Measurements from ENCODE around the gene PDX1. TPM values are rescaled to one million over a fixed set of nuclear protein-coding genes. Genes with fewer than 3 reads are reported as not detected.

The PDX1 gene
- total RNA-seq, 1 donor from 2014 or later: not detected

DNA sequence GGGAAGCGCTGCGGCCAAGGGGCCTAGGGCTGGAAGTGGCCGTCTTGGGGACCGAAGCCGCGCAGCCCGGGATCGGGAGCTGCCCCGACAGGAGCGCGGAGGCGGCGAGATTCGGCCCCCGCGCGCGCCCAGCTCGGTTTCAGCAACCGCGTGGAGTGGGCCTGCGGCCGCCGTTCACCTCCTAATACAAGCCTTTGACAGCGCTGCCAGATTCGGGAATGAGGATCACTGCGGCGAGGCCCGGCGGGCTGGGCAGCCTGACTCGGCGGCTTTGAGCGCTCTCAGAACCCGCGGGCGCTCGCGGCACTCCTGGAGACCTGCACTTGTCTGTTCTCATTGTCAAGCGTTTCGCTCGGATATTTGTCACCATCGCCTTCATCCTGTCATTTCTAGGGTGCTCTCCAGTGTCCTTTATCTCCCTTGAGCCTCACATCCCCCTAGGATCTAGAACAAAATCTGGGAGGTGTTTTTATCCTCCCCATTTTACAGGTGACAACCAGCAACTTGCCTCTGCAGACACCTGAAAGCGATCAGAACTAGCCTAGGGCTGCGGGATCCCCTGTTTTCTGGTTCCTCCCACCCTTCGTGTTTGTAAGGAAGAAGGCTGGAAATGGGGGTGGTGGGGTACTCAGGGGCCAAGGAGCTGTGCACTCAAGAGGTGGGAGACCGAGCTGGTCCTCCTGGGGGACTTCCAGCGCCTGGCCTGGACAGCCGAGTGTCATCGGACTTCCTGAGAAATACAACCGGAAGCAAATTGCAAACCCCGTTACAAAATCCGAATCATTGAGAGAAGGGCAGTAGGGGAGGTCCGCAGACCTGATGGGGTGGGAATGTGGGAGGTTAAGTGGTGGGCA, 50.8 kb downstream of the PDX1 start:
- Mint-ChIP-seq H3K36me3 (no peaks in the 10 kb centered on the region), H3K27ac (no peak overlapping the region), H3K9me3 (no peaks in the 10 kb centered on the region), H3K4me1 (peaks cover 27% of the 10 kb centered on the region), H3K27me3 (ENCODE audit: low read depth) (peaks cover 100% of the 10 kb centered on the region), H3K4me3 (no peak overlapping the region)
- no peak for DNase-seq (ENCODE audit: low spot score in 2 of 2, unreplicated experiment in 2 of 2)
- TF ChIP-seq, protein P1, sequence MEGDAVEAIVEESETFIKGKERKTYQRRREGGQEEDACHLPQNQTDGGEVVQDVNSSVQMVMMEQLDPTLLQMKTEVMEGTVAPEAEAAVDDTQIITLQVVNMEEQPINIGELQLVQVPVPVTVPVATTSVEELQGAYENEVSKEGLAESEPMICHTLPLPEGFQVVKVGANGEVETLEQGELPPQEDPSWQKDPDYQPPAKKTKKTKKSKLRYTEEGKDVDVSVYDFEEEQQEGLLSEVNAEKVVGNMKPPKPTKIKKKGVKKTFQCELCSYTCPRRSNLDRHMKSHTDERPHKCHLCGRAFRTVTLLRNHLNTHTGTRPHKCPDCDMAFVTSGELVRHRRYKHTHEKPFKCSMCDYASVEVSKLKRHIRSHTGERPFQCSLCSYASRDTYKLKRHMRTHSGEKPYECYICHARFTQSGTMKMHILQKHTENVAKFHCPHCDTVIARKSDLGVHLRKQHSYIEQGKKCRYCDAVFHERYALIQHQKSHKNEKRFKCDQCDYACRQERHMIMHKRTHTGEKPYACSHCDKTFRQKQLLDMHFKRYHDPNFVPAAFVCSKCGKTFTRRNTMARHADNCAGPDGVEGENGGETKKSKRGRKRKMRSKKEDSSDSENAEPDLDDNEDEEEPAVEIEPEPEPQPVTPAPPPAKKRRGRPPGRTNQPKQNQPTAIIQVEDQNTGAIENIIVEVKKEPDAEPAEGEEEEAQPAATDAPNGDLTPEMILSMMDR (IDR thresholded peaks at IDR 0.05; ENCODE audit: unreplicated experiment): no peak

DNA sequence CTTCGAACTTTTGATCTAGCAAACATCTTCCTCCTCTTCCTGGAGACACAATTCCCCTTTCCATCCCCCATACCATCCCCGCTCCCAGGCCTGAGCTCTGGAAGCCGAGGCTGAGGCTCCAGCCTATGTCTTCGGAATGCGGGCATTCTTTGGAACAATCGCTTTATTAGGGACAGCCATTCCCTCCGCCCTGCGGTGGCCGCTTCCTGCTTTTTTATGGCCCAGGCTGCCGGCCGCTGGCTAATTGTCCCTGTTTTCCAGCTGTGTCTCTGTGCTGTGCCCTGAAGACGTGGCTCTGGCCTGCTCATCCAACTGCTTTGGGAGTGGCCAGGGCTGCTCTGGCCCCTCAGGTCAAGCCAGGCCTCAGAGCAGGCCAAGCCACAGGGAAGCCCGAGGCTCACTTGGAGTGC, 51.4 kb downstream of the PDX1 start:
- DNase-seq (ENCODE audit: low spot score in 2 of 2, unreplicated experiment in 2 of 2): no peak
- H3K4me3 Mint-ChIP-seq: no peak overlapping the region
- H3K4me1 Mint-ChIP-seq: peaks cover 24% of the 10 kb centered on the region
- H3K9me3 Mint-ChIP-seq: no peaks in the 10 kb centered on the region
- H3K27ac Mint-ChIP-seq: no peak overlapping the region
- peaks cover 100% of the 10 kb centered on the region for H3K27me3 Mint-ChIP-seq (ENCODE audit: low read depth)
- TF ChIP-seq, protein P1 (IDR thresholded peaks at IDR 0.05; ENCODE audit: unreplicated experiment): no peak
- H3K36me3 Mint-ChIP-seq: no peaks in the 10 kb centered on the region

DNA sequence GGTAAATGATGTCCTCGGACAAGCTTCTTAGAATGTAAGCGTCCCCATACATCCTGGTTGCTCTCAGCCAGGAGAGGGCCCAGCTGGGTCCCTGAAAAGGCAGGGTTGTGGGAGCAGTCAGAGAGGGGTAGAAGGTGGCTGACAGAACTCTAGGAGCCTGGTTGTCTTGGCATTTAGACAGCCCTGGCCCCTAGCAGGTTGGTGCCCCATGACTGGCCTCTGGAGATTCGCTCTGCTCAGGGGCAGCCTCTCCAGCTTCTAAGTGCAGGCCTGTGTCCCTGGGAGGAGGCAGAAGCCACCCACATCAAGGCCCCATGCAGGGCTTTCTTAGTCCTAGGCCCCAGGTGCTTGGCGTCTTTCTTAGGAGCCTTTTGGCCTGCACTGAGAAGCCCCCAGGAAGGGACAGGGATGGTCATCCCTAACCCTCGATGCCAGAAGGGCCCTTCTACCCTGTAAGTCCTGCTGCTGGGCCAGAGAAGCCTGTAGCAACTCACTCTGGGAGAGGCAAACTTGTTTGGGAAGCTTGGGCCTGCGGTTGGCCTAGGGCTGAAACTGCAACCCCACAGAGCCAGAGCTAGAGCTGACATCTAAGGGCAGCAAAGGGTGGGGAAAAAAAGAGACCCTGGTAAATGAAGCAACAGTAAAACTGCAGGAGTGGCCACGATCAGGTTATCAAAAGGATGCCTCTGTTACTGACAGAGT, 52.1 kb downstream of the PDX1 start:
- no peaks in the 10 kb centered on the region for H3K9me3 Mint-ChIP-seq
- H3K36me3 Mint-ChIP-seq: no peaks in the 10 kb centered on the region
- peaks cover 20% of the 10 kb centered on the region for H3K4me1 Mint-ChIP-seq
- no peak overlapping the region for H3K27ac Mint-ChIP-seq
- no peak overlapping the region for H3K4me3 Mint-ChIP-seq
- TF ChIP-seq, protein P1 (IDR thresholded peaks at IDR 0.05; ENCODE audit: unreplicated experiment): no peak
- peaks cover 100% of the 10 kb centered on the region for H3K27me3 Mint-ChIP-seq (ENCODE audit: low read depth)
- no peak for DNase-seq (ENCODE audit: low spot score in 2 of 2, unreplicated experiment in 2 of 2)

DNA sequence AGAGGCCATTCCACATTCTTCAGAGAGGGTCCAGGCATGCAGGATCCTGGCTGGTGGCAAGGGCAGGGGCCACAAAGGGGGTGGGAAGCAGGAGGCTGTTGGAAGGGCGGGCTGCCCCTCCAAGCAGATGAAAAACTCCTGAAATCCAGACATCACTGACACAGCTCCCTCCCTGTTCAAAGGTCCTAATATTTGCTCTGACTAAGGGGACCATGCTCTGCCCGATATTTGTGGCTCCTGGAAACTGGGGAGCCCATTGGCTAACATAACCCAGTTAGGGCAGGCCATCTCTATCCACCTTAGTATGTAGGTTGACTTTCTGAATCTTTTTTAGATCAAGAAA, 52.6 kb downstream of the PDX1 start:
- no peaks in the 10 kb centered on the region for H3K36me3 Mint-ChIP-seq
- no peak for DNase-seq (ENCODE audit: low spot score in 2 of 2, unreplicated experiment in 2 of 2)
- no peaks in the 10 kb centered on the region for H3K9me3 Mint-ChIP-seq
- peaks cover 15% of the 10 kb centered on the region for H3K4me1 Mint-ChIP-seq
- no peak overlapping the region for H3K27ac Mint-ChIP-seq
- peaks cover 100% of the 10 kb centered on the region for H3K27me3 Mint-ChIP-seq (ENCODE audit: low read depth)
- TF ChIP-seq, protein P1 (IDR thresholded peaks at IDR 0.05; ENCODE audit: unreplicated experiment): no peak
- H3K4me3 Mint-ChIP-seq: no peak overlapping the region

DNA sequence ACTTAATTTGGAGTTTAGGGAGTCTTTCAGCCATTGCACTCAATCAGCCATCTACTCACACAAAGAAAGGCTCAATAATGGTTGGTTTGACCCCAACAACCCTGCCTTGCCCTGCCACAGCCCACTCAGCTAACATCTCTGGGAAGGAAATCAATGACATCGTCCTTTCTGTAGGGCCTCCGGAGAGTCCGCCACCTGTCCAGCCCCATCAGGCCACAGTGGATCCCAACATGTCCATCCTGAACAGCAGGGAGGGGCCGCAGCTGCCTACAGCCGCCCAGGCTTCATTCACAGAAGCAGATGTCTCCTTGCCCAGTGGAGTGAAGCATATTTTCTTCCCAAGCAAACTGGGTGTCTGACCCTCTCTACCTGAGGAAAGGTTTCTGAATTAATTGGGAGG, 53.5 kb downstream of the PDX1 start:
- no peak for DNase-seq (ENCODE audit: low spot score in 2 of 2, unreplicated experiment in 2 of 2)
- peaks cover 96% of the 10 kb centered on the region for H3K27me3 Mint-ChIP-seq (ENCODE audit: low read depth)
- TF ChIP-seq, protein P1 (IDR thresholded peaks at IDR 0.05; ENCODE audit: unreplicated experiment): no peak
- no peaks in the 10 kb centered on the region for H3K36me3 Mint-ChIP-seq
- H3K27ac Mint-ChIP-seq: no peak overlapping the region
- H3K4me3 Mint-ChIP-seq: no peak overlapping the region
- no peaks in the 10 kb centered on the region for H3K9me3 Mint-ChIP-seq
- peaks cover 11% of the 10 kb centered on the region for H3K4me1 Mint-ChIP-seq
